ENCODE results near the gene IL17RC. TPM values are rescaled to one million over a fixed set of nuclear protein-coding genes. Genes with fewer than 3 reads are reported as not detected.

IL17RC gene
- total and polyA plus RNA-seq, 2 experiments from 2014 or later = 8.4 to 12.6 TPM

DNA sequence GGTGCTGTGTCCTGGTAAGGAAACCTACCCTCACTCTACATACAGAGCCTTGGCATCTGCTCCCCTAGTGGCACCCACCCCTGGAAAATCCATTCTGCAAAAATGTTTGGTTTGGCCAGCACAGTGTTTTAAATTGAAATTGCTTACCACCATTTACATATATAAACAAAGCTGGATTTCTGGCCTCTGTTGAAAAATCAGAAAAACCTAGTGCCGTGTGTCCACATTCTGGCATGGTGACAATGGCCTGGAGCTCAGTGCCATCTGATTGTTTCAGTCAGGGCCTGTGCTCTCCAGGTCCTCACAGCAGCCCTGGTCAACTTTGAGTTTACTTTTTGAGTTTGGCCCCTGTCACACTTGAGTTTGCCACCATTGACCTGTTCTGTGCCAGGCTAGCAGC is 2.9 kb upstream of the IL17RC start:
- Histone ChIP-seq H3K4me2 (no peak overlapping the region), H3K4me3 (no peak overlapping the region), H3F3A (replicated peaks; ENCODE audit: low read depth) (0 out of 2 replicates have a peak, but pooled peaks cover 5% of the 10 kb centered on the region), H3K27ac (ENCODE audit: low read depth) (no peak overlapping the region), H3K4me1 (ENCODE audit: insufficient read depth) (peaks cover 17% of the 10 kb centered on the region), H3K79me2 (replicated peaks; ENCODE audit: insufficient read depth) (no peaks in the 10 kb centered on the region), H4K20me1 (replicated peaks; ENCODE audit: insufficient read depth) (no peaks in the 10 kb centered on the region), H3K36me3 (ENCODE audit: insufficient read depth) (no peaks in the 10 kb centered on the region), H2AFZ (0 out of 2 replicates have a peak overlapping the region, but pooled peaks have one; percentile 18), H3K27me3 (ENCODE audit: insufficient read depth) (peaks cover 12% of the 10 kb centered on the region; the same call in 1 of the 2 replicates), H3K9me2 (ENCODE audit: insufficient read depth) (0 out of 2 replicates have a peak, but pooled peaks cover 4% of the 10 kb centered on the region)
- Mint-ChIP-seq H3K4me3 (no peak overlapping the region), H3K36me3 (ENCODE audit: low read depth) (peaks cover 17% of the 10 kb centered on the region), H3K27me3 (ENCODE audit: insufficient read depth, low read depth, poor library complexity) (peaks cover 8% of the 10 kb centered on the region), H3K9me3 (peaks cover 19% of the 10 kb centered on the region), H3K4me1 (peaks cover 16% of the 10 kb centered on the region), H3K27ac (no peak overlapping the region)
- TF ChIP-seq EZH2 (IDR thresholded peaks at IDR 0.05; ENCODE audit: low read depth, unreplicated experiment) (no peak), CTCF (conservative IDR thresholded peaks at IDR 0.05; ENCODE audit: low read depth in 2 of 2) (no peak), STAT1 (IDR thresholded peaks at IDR 0.05; ENCODE audit: unreplicated experiment) (no peak), EZH2phosphoT487 (IDR thresholded peaks at IDR 0.05; ENCODE audit: unreplicated experiment) (no peak), ZNF331 (CRISPR knock-in tag; IDR thresholded peaks at IDR 0.05; ENCODE audit: low read depth) (no peak), NANOG (IDR thresholded peaks at IDR 0.05; ENCODE audit: borderline replicate concordance) (no peak), POLR2AphosphoS5 (IDR thresholded peaks at IDR 0.05; ENCODE audit: low read depth) (no peak), JUNB (IDR thresholded peaks at IDR 0.05; ENCODE audit: unreplicated experiment) (no peak), CREB1 (CRISPR knock-in tag; IDR thresholded peaks at IDR 0.05; ENCODE audit: low read depth) (no peak), ZNF114 (CRISPR knock-in tag; IDR thresholded peaks at IDR 0.05) (no peak)
- TF ChIP-seq, protein P1, sequence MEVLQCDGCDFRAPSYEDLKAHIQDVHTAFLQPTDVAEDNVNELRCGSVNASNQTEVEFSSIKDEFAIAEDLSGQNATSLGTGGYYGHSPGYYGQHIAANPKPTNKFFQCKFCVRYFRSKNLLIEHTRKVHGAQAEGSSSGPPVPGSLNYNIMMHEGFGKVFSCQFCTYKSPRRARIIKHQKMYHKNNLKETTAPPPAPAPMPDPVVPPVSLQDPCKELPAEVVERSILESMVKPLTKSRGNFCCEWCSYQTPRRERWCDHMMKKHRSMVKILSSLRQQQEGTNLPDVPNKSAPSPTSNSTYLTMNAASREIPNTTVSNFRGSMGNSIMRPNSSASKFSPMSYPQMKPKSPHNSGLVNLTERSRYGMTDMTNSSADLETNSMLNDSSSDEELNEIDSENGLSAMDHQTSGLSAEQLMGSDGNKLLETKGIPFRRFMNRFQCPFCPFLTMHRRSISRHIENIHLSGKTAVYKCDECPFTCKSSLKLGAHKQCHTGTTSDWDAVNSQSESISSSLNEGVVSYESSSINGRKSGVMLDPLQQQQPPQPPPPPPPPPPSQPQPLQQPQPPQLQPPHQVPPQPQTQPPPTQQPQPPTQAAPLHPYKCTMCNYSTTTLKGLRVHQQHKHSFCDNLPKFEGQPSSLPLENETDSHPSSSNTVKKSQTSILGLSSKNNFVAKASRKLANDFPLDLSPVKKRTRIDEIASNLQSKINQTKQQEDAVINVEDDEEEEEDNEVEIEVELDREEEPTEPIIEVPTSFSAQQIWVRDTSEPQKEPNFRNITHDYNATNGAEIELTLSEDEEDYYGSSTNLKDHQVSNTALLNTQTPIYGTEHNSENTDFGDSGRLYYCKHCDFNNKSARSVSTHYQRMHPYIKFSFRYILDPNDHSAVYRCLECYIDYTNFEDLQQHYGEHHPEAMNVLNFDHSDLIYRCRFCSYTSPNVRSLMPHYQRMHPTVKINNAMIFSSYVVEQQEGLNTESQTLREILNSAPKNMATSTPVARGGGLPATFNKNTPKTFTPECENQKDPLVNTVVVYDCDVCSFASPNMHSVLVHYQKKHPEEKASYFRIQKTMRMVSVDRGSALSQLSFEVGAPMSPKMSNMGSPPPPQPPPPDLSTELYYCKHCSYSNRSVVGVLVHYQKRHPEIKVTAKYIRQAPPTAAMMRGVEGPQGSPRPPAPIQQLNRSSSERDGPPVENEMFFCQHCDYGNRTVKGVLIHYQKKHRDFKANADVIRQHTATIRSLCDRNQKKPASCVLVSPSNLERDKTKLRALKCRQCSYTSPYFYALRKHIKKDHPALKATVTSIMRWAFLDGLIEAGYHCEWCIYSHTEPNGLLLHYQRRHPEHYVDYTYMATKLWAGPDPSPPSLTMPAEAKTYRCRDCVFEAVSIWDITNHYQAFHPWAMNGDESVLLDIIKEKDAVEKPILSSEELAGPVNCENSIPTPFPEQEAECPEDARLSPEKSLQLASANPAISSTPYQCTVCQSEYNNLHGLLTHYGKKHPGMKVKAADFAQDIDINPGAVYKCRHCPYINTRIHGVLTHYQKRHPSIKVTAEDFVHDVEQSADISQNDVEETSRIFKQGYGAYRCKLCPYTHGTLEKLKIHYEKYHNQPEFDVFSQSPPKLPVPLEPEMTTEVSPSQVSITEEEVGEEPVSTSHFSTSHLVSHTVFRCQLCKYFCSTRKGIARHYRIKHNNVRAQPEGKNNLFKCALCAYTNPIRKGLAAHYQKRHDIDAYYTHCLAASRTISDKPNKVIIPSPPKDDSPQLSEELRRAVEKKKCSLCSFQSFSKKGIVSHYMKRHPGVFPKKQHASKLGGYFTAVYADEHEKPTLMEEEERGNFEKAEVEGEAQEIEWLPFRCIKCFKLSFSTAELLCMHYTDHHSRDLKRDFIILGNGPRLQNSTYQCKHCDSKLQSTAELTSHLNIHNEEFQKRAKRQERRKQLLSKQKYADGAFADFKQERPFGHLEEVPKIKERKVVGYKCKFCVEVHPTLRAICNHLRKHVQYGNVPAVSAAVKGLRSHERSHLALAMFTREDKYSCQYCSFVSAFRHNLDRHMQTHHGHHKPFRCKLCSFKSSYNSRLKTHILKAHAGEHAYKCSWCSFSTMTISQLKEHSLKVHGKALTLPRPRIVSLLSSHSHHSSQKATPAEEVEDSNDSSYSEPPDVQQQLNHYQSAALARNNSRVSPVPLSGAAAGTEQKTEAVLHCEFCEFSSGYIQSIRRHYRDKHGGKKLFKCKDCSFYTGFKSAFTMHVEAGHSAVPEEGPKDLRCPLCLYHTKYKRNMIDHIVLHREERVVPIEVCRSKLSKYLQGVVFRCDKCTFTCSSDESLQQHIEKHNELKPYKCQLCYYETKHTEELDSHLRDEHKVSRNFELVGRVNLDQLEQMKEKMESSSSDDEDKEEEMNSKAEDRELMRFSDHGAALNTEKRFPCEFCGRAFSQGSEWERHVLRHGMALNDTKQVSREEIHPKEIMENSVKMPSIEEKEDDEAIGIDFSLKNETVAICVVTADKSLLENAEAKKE (CRISPR knock-in tag; IDR thresholded peaks at IDR 0.05) = no peak
- TF ChIP-seq, protein P2, sequence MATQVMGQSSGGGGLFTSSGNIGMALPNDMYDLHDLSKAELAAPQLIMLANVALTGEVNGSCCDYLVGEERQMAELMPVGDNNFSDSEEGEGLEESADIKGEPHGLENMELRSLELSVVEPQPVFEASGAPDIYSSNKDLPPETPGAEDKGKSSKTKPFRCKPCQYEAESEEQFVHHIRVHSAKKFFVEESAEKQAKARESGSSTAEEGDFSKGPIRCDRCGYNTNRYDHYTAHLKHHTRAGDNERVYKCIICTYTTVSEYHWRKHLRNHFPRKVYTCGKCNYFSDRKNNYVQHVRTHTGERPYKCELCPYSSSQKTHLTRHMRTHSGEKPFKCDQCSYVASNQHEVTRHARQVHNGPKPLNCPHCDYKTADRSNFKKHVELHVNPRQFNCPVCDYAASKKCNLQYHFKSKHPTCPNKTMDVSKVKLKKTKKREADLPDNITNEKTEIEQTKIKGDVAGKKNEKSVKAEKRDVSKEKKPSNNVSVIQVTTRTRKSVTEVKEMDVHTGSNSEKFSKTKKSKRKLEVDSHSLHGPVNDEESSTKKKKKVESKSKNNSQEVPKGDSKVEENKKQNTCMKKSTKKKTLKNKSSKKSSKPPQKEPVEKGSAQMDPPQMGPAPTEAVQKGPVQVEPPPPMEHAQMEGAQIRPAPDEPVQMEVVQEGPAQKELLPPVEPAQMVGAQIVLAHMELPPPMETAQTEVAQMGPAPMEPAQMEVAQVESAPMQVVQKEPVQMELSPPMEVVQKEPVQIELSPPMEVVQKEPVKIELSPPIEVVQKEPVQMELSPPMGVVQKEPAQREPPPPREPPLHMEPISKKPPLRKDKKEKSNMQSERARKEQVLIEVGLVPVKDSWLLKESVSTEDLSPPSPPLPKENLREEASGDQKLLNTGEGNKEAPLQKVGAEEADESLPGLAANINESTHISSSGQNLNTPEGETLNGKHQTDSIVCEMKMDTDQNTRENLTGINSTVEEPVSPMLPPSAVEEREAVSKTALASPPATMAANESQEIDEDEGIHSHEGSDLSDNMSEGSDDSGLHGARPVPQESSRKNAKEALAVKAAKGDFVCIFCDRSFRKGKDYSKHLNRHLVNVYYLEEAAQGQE (IDR thresholded peaks at IDR 0.05; ENCODE audit: unreplicated experiment) = no peak
- TF ChIP-seq, protein P3, sequence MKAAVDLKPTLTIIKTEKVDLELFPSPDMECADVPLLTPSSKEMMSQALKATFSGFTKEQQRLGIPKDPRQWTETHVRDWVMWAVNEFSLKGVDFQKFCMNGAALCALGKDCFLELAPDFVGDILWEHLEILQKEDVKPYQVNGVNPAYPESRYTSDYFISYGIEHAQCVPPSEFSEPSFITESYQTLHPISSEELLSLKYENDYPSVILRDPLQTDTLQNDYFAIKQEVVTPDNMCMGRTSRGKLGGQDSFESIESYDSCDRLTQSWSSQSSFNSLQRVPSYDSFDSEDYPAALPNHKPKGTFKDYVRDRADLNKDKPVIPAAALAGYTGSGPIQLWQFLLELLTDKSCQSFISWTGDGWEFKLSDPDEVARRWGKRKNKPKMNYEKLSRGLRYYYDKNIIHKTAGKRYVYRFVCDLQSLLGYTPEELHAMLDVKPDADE (IDR thresholded peaks at IDR 0.05) = no peak
- DNase-seq (ENCODE audit: low spot score) (no peak), ATAC-seq (no peak)
